GM19452 (cell line): ENCODE data around the gene CBX3.
"Not testable (repeated sequence)": the region's sequence is repeated elsewhere in the genome, so short reads cannot be mapped to it uniquely, and the experiment has no call there.

Experiments used
- ATAC-seq: cut with Tn5 transposase; IDR thresholded peaks from one replicate; pipeline ENCODE4 v1.9.1; 2021; ENCODE audit not compliant: unreplicated experiment

CBX3 gene

GRCh38 chr7:26169271-26169670 lies 32.3 kb upstream of the CBX3 start:
- no peak for ATAC-seq

GRCh38 chr7:26170663-26171062 lies 30.9 kb upstream of the CBX3 start:
- no peak for ATAC-seq

DNA sequence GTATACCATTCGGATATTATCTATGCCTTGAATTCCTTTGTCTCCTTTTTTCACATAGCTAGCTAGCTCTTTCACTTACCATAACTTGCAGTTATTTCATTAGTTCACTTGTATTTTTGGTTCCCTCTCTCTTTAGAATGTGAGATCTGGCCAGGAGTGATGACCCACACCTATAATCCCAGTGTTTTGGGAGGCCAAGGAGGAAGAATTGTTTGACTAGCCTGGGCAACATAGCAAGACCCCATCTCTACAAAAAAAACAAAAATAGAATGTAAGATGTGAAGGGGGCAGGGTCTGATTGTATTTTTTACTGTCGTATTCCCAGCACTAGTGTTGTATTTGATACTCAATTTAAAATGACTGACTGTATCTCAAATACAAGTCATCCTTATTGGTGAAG lies 29.9 kb upstream of the CBX3 start:
- no peak for ATAC-seq

GRCh38 chr7:26172048-26172447 lies 29.5 kb upstream of the CBX3 start:
- no peak for ATAC-seq

DNA sequence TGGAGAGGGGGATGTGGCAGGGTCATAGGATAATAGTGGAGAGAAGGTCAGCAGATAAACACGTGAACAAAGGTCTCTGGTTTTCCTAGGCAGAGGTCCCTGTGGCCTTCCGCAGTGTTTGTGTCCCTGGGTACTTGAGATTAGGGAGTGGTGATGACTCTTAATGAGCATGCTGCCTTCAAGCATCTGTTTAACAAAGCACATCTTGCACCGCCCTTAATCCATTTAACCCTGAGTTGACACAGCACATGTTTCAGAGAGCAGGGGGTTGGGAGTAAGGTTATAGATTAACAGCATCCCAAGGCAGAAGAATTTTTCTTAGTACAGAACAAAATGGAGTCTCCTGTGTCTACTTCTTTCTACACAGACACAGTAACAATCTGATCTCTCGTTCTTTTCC lies 25.6 kb upstream of the CBX3 start:
- not testable (repeated sequence) for ATAC-seq

GRCh38 chr7:26176696-26177095 lies 24.8 kb upstream of the CBX3 start:
- ATAC-seq: not testable (repeated sequence)

- ATAC-seq: not testable (repeated sequence)
Measured at GRCh38 chr7:26177269-26177668, 24.3 kb upstream of the CBX3 start.

DNA sequence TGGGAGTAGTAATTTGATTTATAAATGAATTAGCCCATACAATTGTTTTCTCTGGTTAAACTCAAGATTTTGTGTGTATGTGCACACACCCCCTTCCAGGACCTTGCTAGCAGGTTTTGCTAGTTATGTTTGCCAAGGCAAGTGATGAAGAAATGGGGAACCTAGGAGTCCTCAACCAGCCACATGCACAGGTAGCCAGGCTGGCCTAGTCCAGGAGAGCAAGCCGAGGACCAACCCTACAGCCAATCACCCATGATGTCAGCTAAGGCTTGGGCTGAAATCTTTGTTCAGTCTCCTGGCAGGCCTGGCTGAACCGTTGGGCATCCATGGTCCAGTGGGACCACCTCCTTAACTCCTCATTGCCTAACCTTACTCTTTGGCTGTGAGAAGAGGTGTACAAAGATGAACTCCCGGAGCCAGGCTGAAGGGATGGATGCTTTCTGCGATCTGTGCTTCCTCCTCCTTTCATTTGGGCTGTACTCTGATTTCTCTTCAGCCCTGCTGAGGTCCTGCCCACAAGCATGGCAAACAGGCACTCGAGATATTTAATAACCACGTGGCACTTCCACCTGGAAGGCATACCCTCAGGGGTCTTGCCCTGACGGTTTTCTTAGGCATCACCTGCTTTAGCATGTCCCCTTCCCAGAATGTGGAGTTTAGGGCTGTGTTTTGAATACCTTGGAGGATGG lies 23.1 kb upstream of the CBX3 start:
- ATAC-seq: no peak

- no peak for ATAC-seq
Measured at GRCh38 chr7:26179422-26179821, 22.1 kb upstream of the CBX3 start.

- no peak for ATAC-seq
Measured at GRCh38 chr7:26179826-26180497, 21.6 kb upstream of the CBX3 start.

- no peak for ATAC-seq
Measured at GRCh38 chr7:26180792-26181198, 20.8 kb upstream of the CBX3 start.

- ATAC-seq: no peak
Measured at GRCh38 chr7:26181474-26182227, 19.9 kb upstream of the CBX3 start.

GRCh38 chr7:26182283-26182682 lies 19.3 kb upstream of the CBX3 start:
- ATAC-seq: no peak

GRCh38 chr7:26182706-26183105 lies 18.8 kb upstream of the CBX3 start:
- no peak for ATAC-seq

DNA sequence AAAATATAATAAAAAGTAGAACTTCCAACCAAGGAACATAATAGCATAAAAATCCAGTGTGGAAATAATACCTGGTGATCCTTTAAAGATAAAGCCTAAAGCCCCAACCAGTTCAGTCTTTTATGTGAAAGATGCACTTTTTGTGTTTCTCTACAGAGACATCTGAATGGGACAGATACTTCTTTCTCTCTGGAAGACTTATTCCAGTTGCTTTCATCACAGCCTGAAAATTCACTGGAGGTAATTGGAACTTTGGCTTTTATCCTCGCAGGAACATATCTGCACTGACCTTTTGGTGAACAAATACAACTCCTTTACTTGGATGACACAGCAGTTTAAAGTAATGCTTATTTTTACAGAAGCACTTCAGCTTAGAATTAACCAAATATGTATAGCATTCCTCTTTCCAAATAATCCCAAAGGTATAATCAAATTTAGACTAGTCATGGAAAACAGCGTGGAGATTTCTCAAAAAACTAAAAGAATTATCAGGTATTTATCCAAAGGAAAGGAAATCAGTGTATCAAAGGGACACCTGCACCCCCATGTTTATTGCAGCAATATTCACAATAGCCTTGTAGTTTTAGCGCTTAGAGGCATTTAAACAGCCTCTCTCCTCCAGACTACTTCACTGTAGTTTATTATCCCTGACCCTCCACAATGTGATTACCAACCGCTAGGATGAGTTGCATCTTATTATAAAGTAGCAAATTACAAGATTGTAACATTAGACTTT lies 17.8 kb upstream of the CBX3 start:
- no peak for ATAC-seq

DNA sequence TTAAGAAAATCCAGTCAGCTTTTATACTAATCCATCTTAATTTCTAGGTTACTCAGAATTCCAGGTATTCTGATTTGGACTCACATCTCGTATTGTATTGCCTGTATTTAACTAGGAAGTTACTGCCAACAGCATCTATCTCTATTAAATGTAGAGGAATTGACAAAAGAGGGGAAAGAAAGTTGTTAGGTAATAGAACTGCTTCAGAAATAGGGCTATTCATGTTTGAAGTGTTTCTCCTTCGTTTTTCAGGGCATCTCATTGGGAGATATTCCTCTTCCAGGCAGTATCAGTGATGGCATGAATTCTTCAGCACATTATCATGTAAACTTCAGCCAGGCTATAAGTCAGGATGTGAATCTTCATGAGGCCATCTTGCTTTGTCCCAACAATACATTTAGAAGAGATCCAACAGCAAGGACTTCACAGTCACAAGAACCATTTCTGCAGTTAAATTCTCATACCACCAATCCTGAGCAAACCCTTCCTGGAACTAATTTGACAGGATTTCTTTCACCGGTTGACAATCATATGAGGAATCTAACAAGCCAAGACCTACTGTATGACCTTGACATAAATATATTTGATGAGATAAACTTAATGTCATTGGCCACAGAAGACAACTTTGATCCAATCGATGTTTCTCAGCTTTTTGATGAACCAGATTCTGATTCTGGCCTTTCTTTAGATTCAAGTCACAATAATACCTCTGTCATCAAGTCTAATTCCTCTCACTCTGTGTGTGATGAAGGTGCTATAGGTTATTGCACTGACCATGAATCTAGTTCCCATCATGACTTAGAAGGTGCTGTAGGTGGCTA lies 17.1 kb upstream of the CBX3 start:
- not testable (repeated sequence) for ATAC-seq

DNA sequence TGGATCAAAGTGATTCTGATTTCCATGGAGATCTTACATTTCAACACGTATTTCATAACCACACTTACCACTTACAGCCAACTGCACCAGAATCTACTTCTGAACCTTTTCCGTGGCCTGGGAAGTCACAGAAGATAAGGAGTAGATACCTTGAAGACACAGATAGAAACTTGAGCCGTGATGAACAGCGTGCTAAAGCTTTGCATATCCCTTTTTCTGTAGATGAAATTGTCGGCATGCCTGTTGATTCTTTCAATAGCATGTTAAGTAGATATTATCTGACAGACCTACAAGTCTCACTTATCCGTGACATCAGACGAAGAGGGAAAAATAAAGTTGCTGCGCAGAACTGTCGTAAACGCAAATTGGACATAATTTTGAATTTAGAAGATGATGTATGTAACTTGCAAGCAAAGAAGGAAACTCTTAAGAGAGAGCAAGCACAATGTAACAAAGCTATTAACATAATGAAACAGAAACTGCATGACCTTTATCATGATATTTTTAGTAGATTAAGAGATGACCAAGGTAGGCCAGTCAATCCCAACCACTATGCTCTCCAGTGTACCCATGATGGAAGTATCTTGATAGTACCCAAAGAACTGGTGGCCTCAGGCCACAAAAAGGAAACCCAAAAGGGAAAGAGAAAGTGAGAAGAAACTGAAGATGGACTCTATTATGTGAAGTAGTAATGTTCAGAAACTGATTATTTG lies 16.3 kb upstream of the CBX3 start:
- no peak for ATAC-seq

DNA sequence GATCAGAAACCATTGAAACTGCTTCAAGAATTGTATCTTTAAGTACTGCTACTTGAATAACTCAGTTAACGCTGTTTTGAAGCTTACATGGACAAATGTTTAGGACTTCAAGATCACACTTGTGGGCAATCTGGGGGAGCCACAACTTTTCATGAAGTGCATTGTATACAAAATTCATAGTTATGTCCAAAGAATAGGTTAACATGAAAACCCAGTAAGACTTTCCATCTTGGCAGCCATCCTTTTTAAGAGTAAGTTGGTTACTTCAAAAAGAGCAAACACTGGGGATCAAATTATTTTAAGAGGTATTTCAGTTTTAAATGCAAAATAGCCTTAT lies 15.7 kb upstream of the CBX3 start:
- no peak for ATAC-seq

DNA sequence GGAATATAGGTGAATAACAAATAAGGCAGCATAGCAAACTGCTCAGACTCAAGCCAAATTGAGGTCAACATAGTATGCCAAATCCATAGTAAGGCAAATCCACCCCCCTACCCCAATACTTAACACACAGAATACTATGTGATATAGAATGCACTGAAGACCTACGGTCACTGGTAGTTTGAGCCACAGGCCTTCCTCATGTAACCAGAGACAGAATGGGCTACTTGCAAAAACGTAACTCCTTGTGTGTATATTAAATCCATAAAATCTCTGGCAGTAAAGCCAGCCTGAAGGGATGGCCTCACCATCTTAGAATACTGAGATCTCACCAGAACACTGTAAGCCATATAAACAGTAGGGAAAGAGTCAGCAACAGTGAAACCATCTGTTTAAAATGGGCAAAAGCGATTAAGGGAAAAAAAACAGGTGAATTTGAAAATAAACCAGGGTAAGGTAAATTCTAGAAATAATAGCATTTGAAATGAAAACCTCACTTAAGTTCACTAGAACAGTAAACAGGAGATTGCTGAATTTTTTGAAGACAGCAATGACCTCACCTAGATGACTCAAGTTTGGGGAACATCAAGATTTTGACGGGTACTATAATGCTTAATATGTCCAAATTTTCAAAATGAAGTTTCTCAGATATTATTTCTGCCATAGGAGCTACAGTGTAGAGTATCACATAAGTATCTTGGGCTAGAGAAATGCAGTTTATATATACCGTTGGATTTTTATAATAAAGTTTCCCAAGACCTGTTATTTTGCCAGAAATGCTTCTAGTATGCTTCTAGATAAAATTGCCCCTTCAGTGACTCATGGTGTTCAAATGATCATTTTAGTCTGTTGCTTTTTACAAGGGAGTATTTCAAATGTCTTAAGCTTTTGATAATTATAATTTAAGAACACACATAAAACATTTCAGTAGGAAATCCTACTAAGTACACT lies 14.9 kb upstream of the CBX3 start:
- ATAC-seq: no peak
